GM12874 (cell line): ENCODE data around the gene KCNH1.

Source experiments
- CTCF ChIP-seq: IDR thresholded peaks from 2 replicates; pipeline ENCODE4 v1.5.1; 2011; ENCODE audit warnings: low read depth, mild to moderate bottlenecking, control low read depth, low read length, moderate library complexity; ENCODE audit not compliant: insufficient read depth

KCNH1 gene

GRCh38 chr1:210826686-210827085, 307.3 kb downstream of the KCNH1 start:
- TF ChIP-seq CTCF: no peak

- no peak for TF ChIP-seq CTCF
Observed at GRCh38 chr1:210822932-210823331, 311.0 kb downstream of the KCNH1 start.

- TF ChIP-seq CTCF: no peak
Observed at GRCh38 chr1:210822241-210822640, 311.7 kb downstream of the KCNH1 start.

- no peak for TF ChIP-seq CTCF
Observed at GRCh38 chr1:210821615-210822014, 312.3 kb downstream of the KCNH1 start.

GRCh38 chr1:210819266-210819665, 314.7 kb downstream of the KCNH1 start:
- no peak for TF ChIP-seq CTCF

GRCh38 chr1:210817385-210818275, 316.3 kb downstream of the KCNH1 start:
- no peak for TF ChIP-seq CTCF

GRCh38 chr1:210815641-210816550, 318.1 kb downstream of the KCNH1 start:
- no peak for TF ChIP-seq CTCF
